GM21717 (cell line): ENCODE results near the gene ST8SIA2.

Source experiments
- ATAC-seq: cut with Tn5 transposase; IDR thresholded peaks from one replicate; pipeline ENCODE4 v1.9.1; 2021; ENCODE audit warnings: mild to moderate bottlenecking, moderate library complexity; ENCODE audit not compliant: unreplicated experiment

ST8SIA2 gene

GRCh38 chr15:92393071-92393979 lies at the start of gene ST8SIA2:
Gene ST8SIA2 (plus strand): TSS chr15:92393881. CDS start chr15:92394065, 184 bp downstream.
- no peak for ATAC-seq

GRCh38 chr15:92343924-92344643 lies 49.6 kb upstream of the ST8SIA2 start:
- no peak for ATAC-seq

- ATAC-seq: no peak
Observed at GRCh38 chr15:92346063-92346462, 47.6 kb upstream of the ST8SIA2 start.

- no peak for ATAC-seq
Observed at GRCh38 chr15:92355307-92355706, 38.4 kb upstream of the ST8SIA2 start.

GRCh38 chr15:92361321-92362000 lies 32.2 kb upstream of the ST8SIA2 start:
- no peak for ATAC-seq

GRCh38 chr15:92362001-92362350 lies 31.7 kb upstream of the ST8SIA2 start:
- ATAC-seq: no peak

- no peak for ATAC-seq
Observed at GRCh38 chr15:92365084-92365483, 28.6 kb upstream of the ST8SIA2 start.

- ATAC-seq: no peak
Observed at GRCh38 chr15:92365906-92366305, 27.8 kb upstream of the ST8SIA2 start.

GRCh38 chr15:92366381-92366780 lies 27.3 kb upstream of the ST8SIA2 start:
- no peak for ATAC-seq

GRCh38 chr15:92375057-92375456 lies 18.6 kb upstream of the ST8SIA2 start:
- ATAC-seq: no peak

GRCh38 chr15:92376109-92376508 lies 17.6 kb upstream of the ST8SIA2 start:
- ATAC-seq: no peak

- ATAC-seq: no peak
Observed at GRCh38 chr15:92377083-92377789, 16.4 kb upstream of the ST8SIA2 start.

GRCh38 chr15:92383519-92384324 lies 10.0 kb upstream of the ST8SIA2 start:
- no peak for ATAC-seq

GRCh38 chr15:92384381-92384780 lies 9.3 kb upstream of the ST8SIA2 start:
- ATAC-seq: no peak

GRCh38 chr15:92385096-92385495 lies 8.6 kb upstream of the ST8SIA2 start:
- no peak for ATAC-seq

- no peak for ATAC-seq
Observed at GRCh38 chr15:92391640-92392039, 2.0 kb upstream of the ST8SIA2 start.

- no peak for ATAC-seq
Observed at GRCh38 chr15:92392462-92392861, 1.2 kb upstream of the ST8SIA2 start.

- ATAC-seq: no peak
Observed at GRCh38 chr15:92393980-92394308, 263 bp downstream of the ST8SIA2 start.

- ATAC-seq: no peak
Observed at GRCh38 chr15:92394309-92395097, 822 bp downstream of the ST8SIA2 start.
